Stimulated activated effector memory CD8-positive, alpha-beta T cell treated with anti-CD3 and anti-CD28 coated beads, Interleukin-12 subunit alpha, Interleukin-12 subunit beta, amount 100 ng/mL, for 72 hours (primary cell): ENCODE results near the gene MRC2.

Source experiments
- ATAC-seq: fragments of 150-1000 bp; cut with Tn5 transposase; 2 replicates; pipeline ENCODE4 v1.10.0; 2021
- DNase-seq, 2 donors: peaks; one replicate each; pipeline ENCODE4 v3.0.0; 2021 to 2022; ENCODE audit warnings: low spot score in 2 of 2
- H3K27ac Mint-ChIP-seq: one replicate; pipeline ENCODE4 v1.8.0; 2022; ENCODE audit warnings: mild to moderate bottlenecking, mixed read lengths
- H3K36me3 Mint-ChIP-seq: one replicate; pipeline ENCODE4 v1.8.0; 2022; ENCODE audit warnings: mild to moderate bottlenecking, mixed read lengths
- H3K4me1 Mint-ChIP-seq: one replicate; pipeline ENCODE4 v1.8.0; 2022; ENCODE audit warnings: mixed read lengths
- H3K4me3 Mint-ChIP-seq: one replicate; pipeline ENCODE4 v1.8.0; 2022; ENCODE audit warnings: mild to moderate bottlenecking, mixed read lengths
- H3K9me3 Mint-ChIP-seq: one replicate; pipeline ENCODE4 v1.8.0; 2022; ENCODE audit warnings: mixed read lengths

The MRC2 gene

GRCh38 chr17:62741290-62741689, 113.8 kb downstream of the MRC2 start:
- no peaks in the 10 kb centered on the region for H3K9me3 Mint-ChIP-seq
- DNase-seq (no peak), ATAC-seq (peak; percentile 79)
- H3K4me3 Mint-ChIP-seq: no peak overlapping the region
- H3K4me1 Mint-ChIP-seq: peaks cover 18% of the 10 kb centered on the region
- no peak overlapping the region for H3K27ac Mint-ChIP-seq
- no peaks in the 10 kb centered on the region for H3K36me3 Mint-ChIP-seq
